Measurements from ENCODE around the gene LMTK3. TPM values are rescaled to one million over a fixed set of nuclear protein-coding genes. Genes with fewer than 3 reads are reported as not detected.

LMTK3 gene
- total RNA-seq, 2 donors from 2014 or later, result 0.40 to 1.3 TPM

- ATAC-seq (no peak), DNase-seq (ENCODE audit: low spot score) (no peak)
- Mint-ChIP-seq H3K27me3 (no peaks in the 10 kb centered on the region), H3K9me3 (no peaks in the 10 kb centered on the region), H3K36me3 (no peaks in the 10 kb centered on the region), H3K4me3 (no peak overlapping the region), H3K4me1 (ENCODE audit: low read depth in 2 of 2) (peaks cover 10 to 21% of the 10 kb centered on the region in 2 donors), H3K27ac (no peak overlapping the region)
These were observed 28.3 kb downstream of the LMTK3 start for GRCh38 chr19:48483301-48483700.

GRCh38 chr19:48481846-48482639 is 29.6 kb downstream of the LMTK3 start:
- DNase-seq (ENCODE audit: low spot score) (no peak), ATAC-seq (no peak)
- H3K27me3 Mint-ChIP-seq, result no peaks in the 10 kb centered on the region
- H3K36me3 Mint-ChIP-seq, result no peaks in the 10 kb centered on the region
- H3K9me3 Mint-ChIP-seq, result no peaks in the 10 kb centered on the region
- H3K4me3 Mint-ChIP-seq, result no peak overlapping the region
- peak overlapping the region in 1 of 2 donors; percentile 70 for H3K27ac Mint-ChIP-seq
- H3K4me1 Mint-ChIP-seq (ENCODE audit: low read depth in 2 of 2), result peaks cover 10 to 21% of the 10 kb centered on the region in 2 donors

- Mint-ChIP-seq H3K4me1 (ENCODE audit: low read depth in 2 of 2) (peaks cover 10 to 21% of the 10 kb centered on the region in 2 donors), H3K27ac (peak overlapping the region; percentile 70 to 82), H3K9me3 (no peaks in the 10 kb centered on the region), H3K27me3 (no peaks in the 10 kb centered on the region), H3K36me3 (no peaks in the 10 kb centered on the region), H3K4me3 (peak overlapping the region; percentile 79)
- DNase-seq (ENCODE audit: low spot score) (peak; percentile 75), ATAC-seq (peak; percentile 85 to 89)
These were observed 30.8 kb downstream of the LMTK3 start for GRCh38 chr19:48480558-48481500.

GRCh38 chr19:48480183-48480557 is 31.5 kb downstream of the LMTK3 start:
- no peaks in the 10 kb centered on the region for H3K9me3 Mint-ChIP-seq
- no peaks in the 10 kb centered on the region for H3K27me3 Mint-ChIP-seq
- H3K4me3 Mint-ChIP-seq, result peak overlapping the region; percentile 79
- peak overlapping the region; percentile 70 to 82 for H3K27ac Mint-ChIP-seq
- ATAC-seq, result peak; percentile 2 to 8
- no peaks in the 10 kb centered on the region for H3K36me3 Mint-ChIP-seq
- peaks cover 10 to 24% of the 10 kb centered on the region in 2 donors for H3K4me1 Mint-ChIP-seq (ENCODE audit: low read depth in 2 of 2)
- no peak for DNase-seq (ENCODE audit: low spot score)

GRCh38 chr19:48479686-48480085 is 31.9 kb downstream of the LMTK3 start:
- Mint-ChIP-seq H3K9me3 (no peaks in the 10 kb centered on the region), H3K27ac (peak overlapping the region; percentile 7 to 66), H3K36me3 (no peaks in the 10 kb centered on the region), H3K4me3 (peak overlapping the region; percentile 16), H3K27me3 (no peaks in the 10 kb centered on the region), H3K4me1 (ENCODE audit: low read depth in 2 of 2) (peaks cover 10 to 27% of the 10 kb centered on the region in 2 donors)
- no peak for DNase-seq (ENCODE audit: low spot score)
- ATAC-seq, result no peak

GRCh38 chr19:48478339-48479256 is 33.0 kb downstream of the LMTK3 start:
- DNase-seq (ENCODE audit: low spot score) (no peak), ATAC-seq (no peak)
- Mint-ChIP-seq H3K9me3 (no peaks in the 10 kb centered on the region), H3K27me3 (no peaks in the 10 kb centered on the region), H3K4me3 (no peak overlapping the region), H3K4me1 (ENCODE audit: low read depth in 2 of 2) (peaks cover 16 to 30% of the 10 kb centered on the region in 2 donors), H3K36me3 (no peaks in the 10 kb centered on the region), H3K27ac (peak overlapping the region; percentile 7 to 66)

GRCh38 chr19:48477698-48478338 is 33.8 kb downstream of the LMTK3 start:
- ATAC-seq (no peak), DNase-seq (ENCODE audit: low spot score) (no peak)
- Mint-ChIP-seq H3K27me3 (no peaks in the 10 kb centered on the region), H3K36me3 (no peaks in the 10 kb centered on the region), H3K4me1 (ENCODE audit: low read depth in 2 of 2) (peaks cover 16 to 28% of the 10 kb centered on the region in 2 donors), H3K4me3 (no peak overlapping the region), H3K9me3 (no peaks in the 10 kb centered on the region), H3K27ac (no peak overlapping the region)

- ATAC-seq (no peak), DNase-seq (ENCODE audit: low spot score) (no peak)
- Mint-ChIP-seq H3K27ac (no peak overlapping the region), H3K36me3 (no peaks in the 10 kb centered on the region), H3K27me3 (no peaks in the 10 kb centered on the region), H3K9me3 (no peaks in the 10 kb centered on the region), H3K4me3 (no peak overlapping the region), H3K4me1 (ENCODE audit: low read depth in 2 of 2) (peaks cover 16 to 28% of the 10 kb centered on the region in 2 donors)
These were observed 34.5 kb downstream of the LMTK3 start for GRCh38 chr19:48477067-48477685.

- Mint-ChIP-seq H3K27ac (peak overlapping the region in 1 of 2 donors; percentile 68), H3K36me3 (no peaks in the 10 kb centered on the region), H3K4me1 (ENCODE audit: low read depth in 2 of 2) (peaks cover 14 to 29% of the 10 kb centered on the region in 2 donors), H3K27me3 (no peaks in the 10 kb centered on the region), H3K9me3 (no peaks in the 10 kb centered on the region), H3K4me3 (no peak overlapping the region)
- DNase-seq (ENCODE audit: low spot score), result no peak
- no peak for ATAC-seq
These were observed 35.5 kb downstream of the LMTK3 start for GRCh38 chr19:48476176-48476575.

GRCh38 chr19:48475369-48476068 is 36.1 kb downstream of the LMTK3 start:
- Mint-ChIP-seq H3K27me3 (no peaks in the 10 kb centered on the region), H3K36me3 (no peaks in the 10 kb centered on the region), H3K27ac (peak overlapping the region in 1 of 2 donors; percentile 68), H3K9me3 (no peaks in the 10 kb centered on the region), H3K4me3 (no peak overlapping the region), H3K4me1 (ENCODE audit: low read depth in 2 of 2) (peaks cover 13 to 25% of the 10 kb centered on the region in 2 donors)
- ATAC-seq (no peak), DNase-seq (ENCODE audit: low spot score) (no peak)

- peaks cover 11 to 20% of the 10 kb centered on the region in 2 donors for H3K4me1 Mint-ChIP-seq (ENCODE audit: low read depth in 2 of 2)
- H3K9me3 Mint-ChIP-seq, result no peaks in the 10 kb centered on the region
- H3K27me3 Mint-ChIP-seq, result no peaks in the 10 kb centered on the region
- H3K4me3 Mint-ChIP-seq, result peak overlapping the region; percentile 39
- no peaks in the 10 kb centered on the region for H3K36me3 Mint-ChIP-seq
- no peak overlapping the region for H3K27ac Mint-ChIP-seq
- ATAC-seq (no peak), DNase-seq (ENCODE audit: low spot score) (no peak)
These were observed 37.5 kb downstream of the LMTK3 start for GRCh38 chr19:48474084-48474592.

Measured in natural killer cell treated with Interleukin-12 subunit alpha and Interleukin-12 subunit beta and Interleukin-15 and Interleukin-18, amount 100 ng/mL, for 72 hours (primary cell).